Body of pancreas (tissue), 2 donors: ENCODE data around the gene PRPSAP2. TPM values are rescaled to one million over a fixed set of nuclear protein-coding genes. Genes with fewer than 3 reads are reported as not detected.

ENCODE experiments used
- small RNA-seq: library from RNA; depleted of rRNA; stranded (forward); fragments of <200 nt; gene quantifications from one replicate; pipeline ENCODE3, GENCODE V24; 2016
- total RNA-seq, 2 donors: library from RNA; depleted of rRNA; stranded (reverse); fragments of >200 nt; gene quantifications; one replicate each; pipeline ENCODE4 v1.1.0, GENCODE V29; 2016

The PRPSAP2 gene
- total RNA-seq, 2 donors from 2014 or later = 16.6 to 35.6 TPM

Small RNAs within 50 kb of the gene (small RNA-seq; reads per million reads assigned to genes)
- not detected for gene RF00324

Other genes with a start within 250 kb of the PRPSAP2 start
- not detected for gene TBC1D28, start 213.7 kb upstream of the PRPSAP2 start, total RNA-seq
- 10 to 100 TPM in 1 of 2 donors, 1 to 10 TPM in 1; 4.9 to 10.2 TPM for gene FOXO3B, start 175.8 kb upstream of the PRPSAP2 start, total RNA-seq
- not detected for gene FBXW10, start 114.1 kb upstream of the PRPSAP2 start, total RNA-seq
- 10 to 100 TPM; 17.5 to 23.3 TPM for gene TVP23B, start 76.9 kb upstream of the PRPSAP2 start, total RNA-seq
- not detected for gene SLC5A10, start 94.0 kb downstream of the PRPSAP2 start, total RNA-seq
- 10 to 100 TPM; 11.4 to 16.5 TPM for gene FAM83G, start 146.6 kb downstream of the PRPSAP2 start, total RNA-seq
- gene GRAP, start 188.8 kb downstream of the PRPSAP2 start, total RNA-seq = 1 to 10 TPM in 1 of 2 donors, under 1 TPM in 1; 0.33 to 1.8 TPM